BE2C (cell line): ENCODE data around the gene CFTR.

Experiments used
- DNase-seq: peaks from one replicate; pipeline ENCODE4 v3.0.0-alpha.2; 2020
- H3K27me3 ChIP-seq: fragments of 250-450 bp; sonication (Bioruptor Pico); 2 replicates; pipeline ENCODE4 v1.5.1; 2020; ENCODE audit warnings: mild to moderate bottlenecking
- H3K36me3 ChIP-seq: fragments of 250-450 bp; sonication (Bioruptor Pico); 2 replicates; pipeline ENCODE4 v1.5.1; 2020; ENCODE audit warnings: mild to moderate bottlenecking
- H3K4me1 ChIP-seq: fragments of 250-450 bp; sonication (Bioruptor Pico); 2 replicates; pipeline ENCODE4 v1.5.1; 2020
- H3K4me3 ChIP-seq: 2 replicates; pipeline ENCODE4 v1.5.1; 2011; ENCODE audit warnings: low read depth, low read length
- H3K9me3 ChIP-seq: fragments of 250-450 bp; sonication (Bioruptor Pico); 2 replicates; pipeline ENCODE4 v1.5.1; 2020
- CTCF ChIP-seq: IDR thresholded peaks from 2 replicates; pipeline ENCODE4 v1.5.1; 2012; ENCODE audit warnings: mild to moderate bottlenecking, low read depth, low read length

The CFTR gene

GRCh38 chr7:117548035-117548434 is 68.2 kb downstream of the CFTR start:
- Histone ChIP-seq H3K4me3 (no peak overlapping the region), H3K36me3 (no peaks in the 10 kb centered on the region), H3K27me3 (peaks cover 3% of the 10 kb centered on the region; the same call in 1 of the 2 replicates), H3K9me3 (no peaks in the 10 kb centered on the region), H3K4me1 (no peaks in the 10 kb centered on the region)
- no peak for DNase-seq
- no peak for TF ChIP-seq CTCF

DNA sequence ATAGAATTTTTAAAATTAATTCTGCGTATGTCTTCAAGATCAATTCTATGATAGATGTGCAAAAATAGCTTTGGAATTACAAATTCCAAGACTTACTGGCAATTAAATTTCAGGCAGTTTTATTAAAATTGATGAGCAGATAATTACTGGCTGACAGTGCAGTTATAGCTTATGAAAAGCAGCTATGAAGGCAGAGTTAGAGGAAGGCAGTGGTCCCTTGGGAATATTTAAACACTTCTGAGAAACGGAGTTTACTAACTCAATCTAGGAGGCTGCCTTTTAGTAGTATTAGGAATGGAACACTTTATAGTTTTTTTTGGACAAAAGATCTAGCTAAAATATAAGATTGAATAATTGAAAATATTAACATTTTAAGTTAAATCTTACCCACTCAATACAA is 70.8 kb downstream of the CFTR start:
- no peak overlapping the region for H3K4me3 ChIP-seq
- no peaks in the 10 kb centered on the region for H3K27me3 ChIP-seq
- no peaks in the 10 kb centered on the region for H3K4me1 ChIP-seq
- DNase-seq, result no peak
- no peaks in the 10 kb centered on the region for H3K9me3 ChIP-seq
- H3K36me3 ChIP-seq, result no peaks in the 10 kb centered on the region
- TF ChIP-seq CTCF, result no peak

GRCh38 chr7:117552660-117553059 is 72.8 kb downstream of the CFTR start:
- Histone ChIP-seq H3K36me3 (no peaks in the 10 kb centered on the region), H3K4me1 (no peaks in the 10 kb centered on the region), H3K4me3 (no peak overlapping the region), H3K27me3 (no peaks in the 10 kb centered on the region), H3K9me3 (no peaks in the 10 kb centered on the region)
- DNase-seq, result no peak
- TF ChIP-seq CTCF, result no peak

GRCh38 chr7:117555260-117555659 is 75.4 kb downstream of the CFTR start:
- no peak for DNase-seq
- no peak for TF ChIP-seq CTCF
- no peaks in the 10 kb centered on the region for H3K27me3 ChIP-seq

GRCh38 chr7:117559391-117559790 is 79.6 kb downstream of the CFTR start:
- no peak overlapping the region for H3K4me3 ChIP-seq
- no peaks in the 10 kb centered on the region for H3K9me3 ChIP-seq
- H3K4me1 ChIP-seq, result no peaks in the 10 kb centered on the region
- DNase-seq, result no peak
- no peaks in the 10 kb centered on the region for H3K27me3 ChIP-seq
- H3K36me3 ChIP-seq, result no peaks in the 10 kb centered on the region
- no peak for TF ChIP-seq CTCF

More at GRCh38 chr7:117555260-117555659, 75.4 kb downstream of the CFTR start:
- no peaks in the 10 kb centered on the region for H3K36me3 ChIP-seq
- no peaks in the 10 kb centered on the region for H3K9me3 ChIP-seq
- no peak overlapping the region for H3K4me3 ChIP-seq
- H3K4me1 ChIP-seq, result no peaks in the 10 kb centered on the region

DNA sequence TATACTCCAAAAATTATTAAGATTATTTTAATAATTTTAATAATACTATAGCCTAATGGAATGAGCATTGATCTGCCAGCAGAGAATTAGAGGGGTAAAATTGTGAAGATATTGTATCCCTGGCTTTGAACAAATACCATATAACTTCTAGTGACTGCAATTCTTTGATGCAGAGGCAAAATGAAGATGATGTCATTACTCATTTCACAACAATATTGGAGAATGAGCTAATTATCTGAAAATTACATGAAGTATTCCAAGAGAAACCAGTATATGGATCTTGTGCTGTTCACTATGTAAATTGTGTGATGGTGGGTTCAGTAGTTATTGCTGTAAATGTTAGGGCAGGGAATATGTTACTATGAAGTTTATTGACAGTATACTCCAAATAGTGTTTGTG is 80.2 kb downstream of the CFTR start:
- no peak overlapping the region for H3K4me3 ChIP-seq
- no peaks in the 10 kb centered on the region for H3K27me3 ChIP-seq
- H3K4me1 ChIP-seq, result no peaks in the 10 kb centered on the region
- no peaks in the 10 kb centered on the region for H3K36me3 ChIP-seq
- DNase-seq, result no peak
- H3K9me3 ChIP-seq, result no peaks in the 10 kb centered on the region
- no peak for TF ChIP-seq CTCF
